A549 (cell line): ENCODE results near the gene CSN1S1. TPM values are rescaled to one million over a fixed set of nuclear protein-coding genes. Genes with fewer than 3 reads are reported as not detected.

Source experiments
- ATAC-seq, 2 experiments: fragments of 200-7000 bp in 1 of 2; fragments of >200 bp in 1 of 2; cut with Nextera tagmentation in 1 of 2; cut with Tn5 transposase in 1 of 2; 3 replicates each; pipeline versions ENCODE4 v1.8.0 to v1.9.1; 2018 to 2020; ENCODE audit warnings: mild to moderate bottlenecking in 1 of 2, moderate library complexity in 1 of 2
- CTCF ChIA-PET: fragments of 300-600 bp; sonication (Branson Sonifier 250); formaldehyde crosslinking; extraction: SDS; loops from one replicate; lab custom pipeline; 2021; ENCODE audit warnings: antibody characterized with exemption, inconsistent platforms; lab: Yijun Ruan, JAX
- POLR2A ChIA-PET: fragments of 350-600 bp; formaldehyde crosslinking; extraction: SDS; loops from one replicate; lab custom pipeline; 2021; ENCODE audit warnings: antibody characterized with exemption, inconsistent platforms; lab: Yijun Ruan, JAX
- DNase-seq, 2 experiments: peaks; one replicate each; pipeline versions ENCODE4 v3.0.0 to v3.0.0-alpha.2; 2011 to 2016; ENCODE audit warnings: low read depth in 1 of 2, low spot score in 1 of 2
- FAIRE-seq: peaks from 2 replicates; lab custom pipeline; 2011; peaks lifted over from hg19 to GRCh38; lab: Jason Lieb, UNC
- H3K27ac ChIP-seq, 2 experiments: fragments of >200 bp; sonication (Bioruptor Twin); formaldehyde crosslinking; 3 replicates each; pipeline ENCODE4 v1.5.1; 2016 to 2017
- H3K4me1 ChIP-seq: fragments of >200 bp; sonication (Bioruptor Twin); formaldehyde crosslinking; 3 replicates; pipeline ENCODE4 v1.6.1; 2016
- H3K4me2 ChIP-seq: fragments of >200 bp; sonication (Bioruptor Twin); formaldehyde crosslinking; 3 replicates; pipeline ENCODE4 v1.6.1; 2016
- H3K4me3 ChIP-seq: fragments of >200 bp; sonication (Bioruptor Twin); formaldehyde crosslinking; 3 replicates; pipeline ENCODE4 v1.5.1; 2016
- H3K9me3 ChIP-seq: fragments of >200 bp; sonication (Bioruptor Twin); formaldehyde crosslinking; 3 replicates; pipeline ENCODE4 v1.6.1; 2016
- BHLHE40 ChIP-seq: IDR thresholded peaks from 2 replicates; pipeline ENCODE4 v1.6.1; 2012; ENCODE audit warnings: low read depth, low read length, inconsistent platforms
- CBX2 ChIP-seq: fragments of 200-600 bp; sonication (generic); IDR thresholded peaks from 2 replicates; pipeline ENCODE4 v1.6.1; 2016; ENCODE audit warnings: low read depth, mild to moderate bottlenecking, borderline replicate concordance
- CHD4 ChIP-seq: fragments of 200-600 bp; sonication (generic); IDR thresholded peaks from 2 replicates; pipeline ENCODE4 v1.6.1; 2016; ENCODE audit warnings: antibody characterized with exemption, mild to moderate bottlenecking, borderline replicate concordance
- EHMT2 ChIP-seq: fragments of 200-600 bp; sonication (generic); IDR thresholded peaks from 2 replicates; pipeline ENCODE4 v1.6.1; 2016; ENCODE audit warnings: antibody characterized with exemption, low read depth, mild to moderate bottlenecking, moderate library complexity
- ESRRA ChIP-seq: fragments of 150-350 bp; IDR thresholded peaks from 2 replicates; pipeline ENCODE4 v1.6.1; 2014; ENCODE audit warnings: mild to moderate bottlenecking, low read length, borderline replicate concordance
- FOSB ChIP-seq: fragments of 250-450 bp; sonication (Bioruptor Pico); IDR thresholded peaks from 2 replicates; pipeline ENCODE4 v1.5.0; 2020; ENCODE audit warnings: mild to moderate bottlenecking, moderate library complexity
- FOSL2 ChIP-seq, 2 experiments: fragments of 450-650 bp in 1 of 2; fragments of >200 bp in 1 of 2; sonication (Bioruptor Twin) in 1 of 2; formaldehyde crosslinking; IDR thresholded peaks; 2 replicates each; pipeline versions ENCODE4 v1.5.0 to v1.6.1; 2016 to 2020; ENCODE audit warnings: mild to moderate bottlenecking in 1 of 2, moderate library complexity in 1 of 2
- FOXS1 ChIP-seq: fragments of 250-450 bp; sonication (Bioruptor Pico); IDR thresholded peaks from 2 replicates; pipeline ENCODE4 v1.5.0; 2020; ENCODE audit warnings: mild to moderate bottlenecking, moderate library complexity
- GATA3 ChIP-seq: IDR thresholded peaks from 2 replicates; pipeline ENCODE4 v1.6.1; 2012; ENCODE audit warnings: borderline replicate concordance
- HOXB5 ChIP-seq: fragments of 250-450 bp; sonication (Bioruptor Pico); IDR thresholded peaks from 2 replicates; pipeline ENCODE4 v1.5.0; 2020; ENCODE audit warnings: mild to moderate bottlenecking, moderate library complexity
- KDM1A ChIP-seq: fragments of 200-600 bp; sonication (generic); IDR thresholded peaks from 2 replicates; pipeline ENCODE4 v1.6.1; 2016; ENCODE audit warnings: low read depth, mild to moderate bottlenecking
- KDM5A ChIP-seq: fragments of 200-600 bp; sonication (generic); IDR thresholded peaks from 2 replicates; pipeline ENCODE4 v1.6.1; 2016; ENCODE audit warnings: antibody characterized with exemption, mild to moderate bottlenecking
- MAFK ChIP-seq: fragments of 450-650 bp; IDR thresholded peaks from 2 replicates; pipeline ENCODE4 v1.6.1; 2014; ENCODE audit not compliant: partially characterized antibody
- NR3C1 ChIP-seq: fragments of >200 bp; sonication (Bioruptor Twin); formaldehyde crosslinking; IDR thresholded peaks from 3 replicates; pipeline ENCODE4 v1.6.1; 2017
- POLR2A ChIP-seq: IDR thresholded peaks from 2 replicates; pipeline ENCODE4 v1.6.1; 2012; ENCODE audit warnings: mild to moderate bottlenecking, low read length
- RAD21 ChIP-seq, 2 experiments: fragments of >200 bp in 1 of 2; sonication (Bioruptor Twin) in 1 of 2; formaldehyde crosslinking in 1 of 2; IDR thresholded peaks in 1 of 2; conservative IDR thresholded peaks in 1 of 2; 2 replicates in 1 of 2; 3 replicates in 1 of 2; pipeline ENCODE4 v1.6.1; 2012 to 2018; ENCODE audit warnings: inconsistent platforms in 1 of 2
- RCOR1 ChIP-seq: fragments of 150-350 bp; IDR thresholded peaks from 2 replicates; pipeline ENCODE4 v1.6.1; 2014; ENCODE audit warnings: antibody characterized with exemption, low read length, low read depth
- RFX5 ChIP-seq: fragments of 450-650 bp; IDR thresholded peaks from 2 replicates; pipeline ENCODE4 v1.7.1; 2014; ENCODE audit warnings: antibody characterized with exemption, mild to moderate bottlenecking, moderate library complexity
- TP53 ChIP-seq: fragments of 250-450 bp; sonication (Bioruptor Pico); IDR thresholded peaks from 2 replicates; pipeline ENCODE4 v1.5.0; 2021; ENCODE audit warnings: mild to moderate bottlenecking, moderate library complexity
- ZFP36 ChIP-seq: fragments of 450-650 bp; IDR thresholded peaks from 2 replicates; pipeline ENCODE4 v1.6.1; 2014; ENCODE audit warnings: borderline replicate concordance; ENCODE audit not compliant: partially characterized antibody
- ZNF302 ChIP-seq: fragments of 250-450 bp; sonication (Bioruptor Pico); IDR thresholded peaks from 2 replicates; pipeline ENCODE4 v1.9.0; 2021; ENCODE audit warnings: inconsistent platforms, mild to moderate bottlenecking, moderate library complexity
- WGBS: methylation state at CpG from one replicate; pipeline ENCODE4 v1.1.6; 2017; ENCODE audit errors: missing lambda C conversion rate; 5-methylcytosine and 5-hydroxymethylcytosine counted together
- polyA plus RNA-seq, 4 experiments: library from polyadenylated mRNA; depleted of rRNA in 3 of 4; stranded (reverse); fragments of >200 nt; fragmentation: RNase III in 1 of 4; extraction: RNeasy Plus Mini Kit Qiagen cat#74134 plus additional on column Dnase treatment in 1 of 4; gene quantifications; 2 replicates in 3 of 4; 3 replicates in 1 of 4; pipeline ENCODE4 v1.2.3, GENCODE V29; 2011 to 2017
- TF ChIP-seq, protein P1 (sequence below): IDR thresholded peaks from 2 replicates; pipeline ENCODE4 v1.6.1; 2012; ENCODE audit warnings: low read depth, borderline replicate concordance
- TF ChIP-seq, protein P2 (sequence below): fragments of 250-450 bp; sonication (Bioruptor Pico); IDR thresholded peaks from 2 replicates; pipeline ENCODE4 v1.5.0; 2020; ENCODE audit warnings: low read depth, mild to moderate bottlenecking, moderate library complexity
- TF ChIP-seq, protein P3 (sequence below): fragments of >200 bp; sonication (Bioruptor Twin); formaldehyde crosslinking; IDR thresholded peaks from 3 replicates; pipeline ENCODE4 v1.6.1; 2016
- TF ChIP-seq, protein P4 (sequence below): fragments of 150-350 bp; IDR thresholded peaks from 2 replicates; pipeline ENCODE4 v1.6.1; 2014; ENCODE audit warnings: low read depth, mild to moderate bottlenecking, low read length
- TF ChIP-seq, protein P5 (sequence below): fragments of >200 bp; sonication (Bioruptor Twin); formaldehyde crosslinking; IDR thresholded peaks from 2 replicates; pipeline ENCODE4 v1.6.1; 2016

CSN1S1 gene
- polyA plus RNA-seq, 2 of the 4 experiments (the other 2 are of a cell fraction) = not detected

DNA sequence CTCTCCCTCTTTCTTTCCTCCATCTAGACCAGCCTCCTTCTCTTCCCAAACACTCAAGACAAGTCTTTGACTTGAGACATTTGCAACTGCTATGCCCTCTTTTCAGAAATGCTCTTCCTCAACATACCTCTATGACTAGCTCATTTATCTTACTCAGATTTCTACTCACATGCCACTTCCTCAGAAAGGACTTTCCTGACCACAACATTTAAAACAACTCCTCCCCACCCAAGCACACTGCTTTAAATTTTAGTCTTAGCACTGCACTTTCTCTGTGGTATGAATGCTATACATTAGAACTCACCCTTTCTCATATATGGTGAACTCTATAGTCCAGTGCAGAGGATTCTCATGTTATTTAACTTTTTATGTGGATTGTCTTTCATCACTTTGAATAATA lies 42.5 kb upstream of the CSN1S1 start:
- Histone ChIP-seq H3K4me3 (no peak overlapping the region), H3K9me3 (no peaks in the 10 kb centered on the region)
- TF ChIP-seq GATA3 (no peak), POLR2A (no peak), ZFP36 (no peak), NR3C1 (no peak), MAFK (no peak), ESRRA (no peak), FOSL2 (IDR thresholded peaks at IDR 0.05) (no peak), FOSL2 (CRISPR knock-in tag; IDR thresholded peaks at IDR 0.05) (no peak), CBX2 (no peak), RAD21 (conservative IDR thresholded peaks at IDR 0.05 in 1 of 2, IDR thresholded peaks at IDR 0.05 in 1 of 2) (no peak), RFX5 (no peak), HOXB5 (no peak), TP53 (CRISPR knock-in tag) (no peak)
- TF ChIP-seq, protein P1, sequence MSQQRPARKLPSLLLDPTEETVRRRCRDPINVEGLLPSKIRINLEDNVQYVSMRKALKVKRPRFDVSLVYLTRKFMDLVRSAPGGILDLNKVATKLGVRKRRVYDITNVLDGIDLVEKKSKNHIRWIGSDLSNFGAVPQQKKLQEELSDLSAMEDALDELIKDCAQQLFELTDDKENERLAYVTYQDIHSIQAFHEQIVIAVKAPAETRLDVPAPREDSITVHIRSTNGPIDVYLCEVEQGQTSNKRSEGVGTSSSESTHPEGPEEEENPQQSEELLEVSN = no peak
- TF ChIP-seq, protein P2, sequence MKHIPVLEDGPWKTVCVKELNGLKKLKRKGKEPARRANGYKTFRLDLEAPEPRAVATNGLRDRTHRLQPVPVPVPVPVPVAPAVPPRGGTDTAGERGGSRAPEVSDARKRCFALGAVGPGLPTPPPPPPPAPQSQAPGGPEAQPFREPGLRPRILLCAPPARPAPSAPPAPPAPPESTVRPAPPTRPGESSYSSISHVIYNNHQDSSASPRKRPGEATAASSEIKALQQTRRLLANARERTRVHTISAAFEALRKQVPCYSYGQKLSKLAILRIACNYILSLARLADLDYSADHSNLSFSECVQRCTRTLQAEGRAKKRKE (CRISPR knock-in tag) = no peak
- TF ChIP-seq, protein P3, sequence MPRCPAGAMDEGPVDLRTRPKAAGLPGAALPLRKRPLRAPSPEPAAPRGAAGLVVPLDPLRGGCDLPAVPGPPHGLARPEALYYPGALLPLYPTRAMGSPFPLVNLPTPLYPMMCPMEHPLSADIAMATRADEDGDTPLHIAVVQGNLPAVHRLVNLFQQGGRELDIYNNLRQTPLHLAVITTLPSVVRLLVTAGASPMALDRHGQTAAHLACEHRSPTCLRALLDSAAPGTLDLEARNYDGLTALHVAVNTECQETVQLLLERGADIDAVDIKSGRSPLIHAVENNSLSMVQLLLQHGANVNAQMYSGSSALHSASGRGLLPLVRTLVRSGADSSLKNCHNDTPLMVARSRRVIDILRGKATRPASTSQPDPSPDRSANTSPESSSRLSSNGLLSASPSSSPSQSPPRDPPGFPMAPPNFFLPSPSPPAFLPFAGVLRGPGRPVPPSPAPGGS = no peak

DNA sequence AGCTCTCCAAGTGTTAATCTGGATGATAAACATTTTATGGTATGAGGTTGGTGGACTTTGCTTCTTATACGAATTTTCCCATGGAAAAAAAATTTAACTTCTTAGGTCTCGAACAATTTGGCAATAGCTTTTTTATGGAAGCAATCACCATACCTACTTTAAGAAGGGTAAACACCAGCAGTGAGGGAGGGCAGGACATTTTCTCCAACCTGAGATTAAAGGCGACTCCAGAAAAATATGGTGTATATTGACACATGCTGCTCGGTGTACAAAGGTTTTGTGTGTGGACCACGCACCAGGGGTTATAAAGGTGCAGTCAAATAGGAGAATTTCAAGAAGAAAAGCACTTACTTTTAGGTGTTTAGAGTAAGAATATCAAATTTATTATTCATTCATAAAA lies 36.7 kb upstream of the CSN1S1 start:
- Histone ChIP-seq H3K9me3 (no peaks in the 10 kb centered on the region), H3K4me3 (no peak overlapping the region), H3K4me1 (no peaks in the 10 kb centered on the region), H3K4me2 (no peak overlapping the region), H3K27ac (no peak overlapping the region)
- ChIA-PET CTCF (no interaction called here), POLR2A (no interaction called here)
- DNase-seq (no peak), ATAC-seq (no peak), FAIRE-seq (no peak)
- WGBS = 42% methylated on average over 5 of the region's 5 CpGs
- TF ChIP-seq EHMT2 (no peak), FOSB (CRISPR knock-in tag) (no peak), ZNF302 (no peak), KDM5A (no peak), FOXS1 (CRISPR knock-in tag) (no peak), KDM1A (no peak), BHLHE40 (no peak), RCOR1 (no peak), CHD4 (no peak), NR3C1 (no peak)
- TF ChIP-seq, protein P4, sequence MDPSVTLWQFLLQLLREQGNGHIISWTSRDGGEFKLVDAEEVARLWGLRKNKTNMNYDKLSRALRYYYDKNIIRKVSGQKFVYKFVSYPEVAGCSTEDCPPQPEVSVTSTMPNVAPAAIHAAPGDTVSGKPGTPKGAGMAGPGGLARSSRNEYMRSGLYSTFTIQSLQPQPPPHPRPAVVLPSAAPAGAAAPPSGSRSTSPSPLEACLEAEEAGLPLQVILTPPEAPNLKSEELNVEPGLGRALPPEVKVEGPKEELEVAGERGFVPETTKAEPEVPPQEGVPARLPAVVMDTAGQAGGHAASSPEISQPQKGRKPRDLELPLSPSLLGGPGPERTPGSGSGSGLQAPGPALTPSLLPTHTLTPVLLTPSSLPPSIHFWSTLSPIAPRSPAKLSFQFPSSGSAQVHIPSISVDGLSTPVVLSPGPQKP = no peak
- TF ChIP-seq, protein P5, sequence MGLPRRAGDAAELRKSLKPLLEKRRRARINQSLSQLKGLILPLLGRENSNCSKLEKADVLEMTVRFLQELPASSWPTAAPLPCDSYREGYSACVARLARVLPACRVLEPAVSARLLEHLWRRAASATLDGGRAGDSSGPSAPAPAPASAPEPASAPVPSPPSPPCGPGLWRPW = no peak

More for the DNA sequence above, 42.5 kb upstream of the CSN1S1 start:
- Histone ChIP-seq H3K4me1 (no peaks in the 10 kb centered on the region), H3K4me2 (no peak overlapping the region), H3K27ac (no peak overlapping the region)
- CTCF ChIA-PET = no interaction called here
- POLR2A ChIA-PET = no interaction called here
- no peak for DNase-seq
- no peak for ATAC-seq
- FAIRE-seq = no peak
